ENCODE results near the gene KCNJ15. TPM values are rescaled to one million over a fixed set of nuclear protein-coding genes. Genes with fewer than 3 reads are reported as not detected.

Gene KCNJ15
- total and polyA plus RNA-seq, 2 donors (not counting 1 experiment from before 2014, with no cell fraction given) = 0.44 to 0.83 TPM

- no peak overlapping the region for H3K4me3 ChIP-seq (replicated peaks in 1 of 4; ENCODE audit: control extremely low read depth in 1 of 4, insufficient read depth in 1 of 4, low read depth in 3 of 4, low read length in 4 of 4)
- no peak for DNase-seq (ENCODE audit: low read depth in 2 of 2)
- no peak overlapping the region for H3K4me2 ChIP-seq (ENCODE audit: extremely low read depth, insufficient read depth, low read length)
- no peak overlapping the region for H3K9ac ChIP-seq (ENCODE audit: insufficient read depth, low read length)
- no peak overlapping the region for H3K27ac ChIP-seq (ENCODE audit: insufficient read depth, low read length)
- H3K4me1 ChIP-seq (ENCODE audit: control insufficient read depth, extremely low read depth, insufficient read depth, low read length) = no peaks in the 10 kb centered on the region
- TF ChIP-seq EZH2 (IDR thresholded peaks at IDR 0.05; ENCODE audit: low read length, missing control alignments) (no peak), CTCF (conservative IDR thresholded peaks at IDR 0.05 in 1 of 2, IDR thresholded peaks at IDR 0.05 in 1 of 2; ENCODE audit: low read depth in 1 of 2, low read length in 2 of 2) (no peak)
- no peaks in the 10 kb centered on the region for H4K20me1 ChIP-seq (ENCODE audit: control insufficient read depth, extremely low read depth, insufficient read depth, low read length)
- H3K36me3 ChIP-seq (ENCODE audit: control insufficient read depth, insufficient read depth, low read length) = no peaks in the 10 kb centered on the region
- no peaks in the 10 kb centered on the region for H3K27me3 ChIP-seq (ENCODE audit: control insufficient read depth, insufficient read depth, low read length)
- H3K9me3 ChIP-seq (ENCODE audit: control insufficient read depth, insufficient read depth, low read depth, low read length) = no peaks in the 10 kb centered on the region
- no peak overlapping the region for H2AFZ ChIP-seq (ENCODE audit: low read length)
- H3K79me2 ChIP-seq (ENCODE audit: control insufficient read depth, insufficient read depth, low read length) = no peaks in the 10 kb centered on the region
These were observed 85.9 kb downstream of the KCNJ15 start for GRCh38 chr21:38342739-38343138.

DNA sequence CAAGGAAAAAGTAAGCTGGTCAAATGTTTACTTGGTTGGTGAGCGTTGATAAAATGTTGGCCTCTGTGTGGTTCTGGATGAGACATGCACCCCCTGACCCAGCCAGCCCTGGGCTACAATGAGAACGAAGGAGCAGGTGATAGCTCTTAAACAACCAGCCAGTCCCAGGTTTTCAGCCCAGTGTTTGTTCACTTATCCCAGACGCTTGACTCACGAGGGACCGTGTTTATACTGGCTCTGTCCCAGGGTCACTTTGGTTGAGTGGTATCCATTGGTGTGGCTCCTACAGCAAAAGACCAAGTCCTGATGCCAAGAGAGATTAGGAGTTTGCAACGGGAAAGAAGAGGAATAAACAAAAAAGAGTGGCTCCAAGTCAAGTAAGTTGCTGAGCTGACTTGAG, 86.9 kb downstream of the KCNJ15 start:
- no peaks in the 10 kb centered on the region for H3K27me3 ChIP-seq (ENCODE audit: control insufficient read depth, insufficient read depth, low read length)
- no peaks in the 10 kb centered on the region for H3K4me1 ChIP-seq (ENCODE audit: control insufficient read depth, extremely low read depth, insufficient read depth, low read length)
- no peaks in the 10 kb centered on the region for H4K20me1 ChIP-seq (ENCODE audit: control insufficient read depth, extremely low read depth, insufficient read depth, low read length)
- H3K4me3 ChIP-seq (replicated peaks in 1 of 4; ENCODE audit: control extremely low read depth in 1 of 4, insufficient read depth in 1 of 4, low read depth in 3 of 4, low read length in 4 of 4) = no peak overlapping the region
- H2AFZ ChIP-seq (ENCODE audit: low read length) = no peak overlapping the region
- no peak overlapping the region for H3K27ac ChIP-seq (ENCODE audit: insufficient read depth, low read length)
- H3K36me3 ChIP-seq (ENCODE audit: control insufficient read depth, insufficient read depth, low read length) = no peaks in the 10 kb centered on the region
- no peaks in the 10 kb centered on the region for H3K9me3 ChIP-seq (ENCODE audit: control insufficient read depth, insufficient read depth, low read depth, low read length)
- no peaks in the 10 kb centered on the region for H3K79me2 ChIP-seq (ENCODE audit: control insufficient read depth, insufficient read depth, low read length)
- TF ChIP-seq CTCF (conservative IDR thresholded peaks at IDR 0.05 in 1 of 2, IDR thresholded peaks at IDR 0.05 in 1 of 2; ENCODE audit: low read depth in 1 of 2, low read length in 2 of 2) = no peak
- TF ChIP-seq EZH2 (IDR thresholded peaks at IDR 0.05; ENCODE audit: low read length, missing control alignments) = no peak
- peak; percentile 59 to 81 for DNase-seq (ENCODE audit: low read depth in 2 of 2)
- H3K4me2 ChIP-seq (ENCODE audit: extremely low read depth, insufficient read depth, low read length) = peak overlapping the region; percentile 33
- H3K9ac ChIP-seq (ENCODE audit: insufficient read depth, low read length) = no peak overlapping the region

DNA sequence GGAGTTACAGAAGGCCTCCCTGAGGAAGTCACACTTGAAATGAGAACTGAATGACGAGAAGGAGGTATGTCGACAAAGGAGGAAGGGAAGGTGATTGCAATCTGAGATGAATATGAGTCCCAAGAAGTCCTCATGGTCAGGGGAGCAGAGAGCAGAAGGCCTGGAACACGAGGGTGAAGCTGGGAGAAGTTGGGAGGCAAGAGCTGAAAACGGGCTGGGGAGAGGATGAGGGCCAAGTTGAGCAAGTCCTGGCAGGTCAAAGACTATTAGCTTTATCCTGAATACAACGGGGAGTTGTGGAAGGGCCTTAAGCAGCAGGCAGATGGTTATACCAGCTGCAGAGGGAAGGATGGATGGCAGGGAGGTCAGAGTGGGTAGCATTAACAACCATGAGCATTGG, 89.5 kb downstream of the KCNJ15 start:
- Histone ChIP-seq H4K20me1 (ENCODE audit: control insufficient read depth, extremely low read depth, insufficient read depth, low read length) (no peaks in the 10 kb centered on the region), H3K4me2 (ENCODE audit: extremely low read depth, insufficient read depth, low read length) (no peak overlapping the region), H3K36me3 (ENCODE audit: control insufficient read depth, insufficient read depth, low read length) (no peaks in the 10 kb centered on the region), H3K9me3 (ENCODE audit: control insufficient read depth, insufficient read depth, low read depth, low read length) (no peaks in the 10 kb centered on the region), H3K4me1 (ENCODE audit: control insufficient read depth, extremely low read depth, insufficient read depth, low read length) (peaks cover 1% of the 10 kb centered on the region), H2AFZ (ENCODE audit: low read length) (no peak overlapping the region), H3K27ac (ENCODE audit: insufficient read depth, low read length) (no peak overlapping the region), H3K27me3 (ENCODE audit: control insufficient read depth, insufficient read depth, low read length) (no peaks in the 10 kb centered on the region), H3K9ac (ENCODE audit: insufficient read depth, low read length) (no peak overlapping the region), H3K79me2 (ENCODE audit: control insufficient read depth, insufficient read depth, low read length) (no peaks in the 10 kb centered on the region), H3K4me3 (replicated peaks in 1 of 4; ENCODE audit: control extremely low read depth in 1 of 4, insufficient read depth in 1 of 4, low read depth in 3 of 4, low read length in 4 of 4) (no peak overlapping the region)
- TF ChIP-seq CTCF (conservative IDR thresholded peaks at IDR 0.05 in 1 of 2, IDR thresholded peaks at IDR 0.05 in 1 of 2; ENCODE audit: low read depth in 1 of 2, low read length in 2 of 2) (no peak), EZH2 (IDR thresholded peaks at IDR 0.05; ENCODE audit: low read length, missing control alignments) (no peak)
- no peak for DNase-seq (ENCODE audit: low read depth in 2 of 2)
